DOHH2 (cell line): Measurements from ENCODE around the gene TPX2.

Experiments used
- H3F3A ChIP-seq: fragments of 200-600 bp; sonication (generic), shearing (Covaris generic); 2 replicates; pipeline ENCODE4 v1.6.0; 2016; ENCODE audit warnings: antibody characterized with exemption, mild to moderate bottlenecking; ENCODE audit not compliant: control insufficient read depth, insufficient read depth
- H3K27ac ChIP-seq: fragments of 200-600 bp; sonication (generic); 2 replicates; pipeline ENCODE4 v1.5.1; 2014; ENCODE audit warnings: low read depth, mild to moderate bottlenecking, low read length, moderate library complexity
- H3K27me3 ChIP-seq: fragments of 200-600 bp; sonication (generic); 2 replicates; pipeline ENCODE4 v1.6.1; 2014; ENCODE audit warnings: mild to moderate bottlenecking, low read length, mixed read lengths; ENCODE audit not compliant: control insufficient read depth
- H3K36me3 ChIP-seq: fragments of 200-600 bp; sonication (generic); 2 replicates; pipeline ENCODE4 v1.6.1; 2014; ENCODE audit warnings: mild to moderate bottlenecking, low read length, moderate library complexity, mixed read lengths; ENCODE audit not compliant: control insufficient read depth
- H3K4me1 ChIP-seq: fragments of 200-600 bp; sonication (generic); 2 replicates; pipeline ENCODE4 v1.6.1; 2014; ENCODE audit warnings: mild to moderate bottlenecking, low read length, mixed read lengths; ENCODE audit not compliant: control insufficient read depth
- H3K4me2 ChIP-seq: fragments of 200-600 bp; sonication (generic); 2 replicates; pipeline ENCODE4 v1.6.0; 2014; ENCODE audit warnings: mild to moderate bottlenecking, low read length, moderate library complexity
- H3K4me3 ChIP-seq: fragments of 200-600 bp; sonication (generic); 2 replicates; pipeline ENCODE4 v1.5.1; 2014; ENCODE audit warnings: mild to moderate bottlenecking, low read length, mixed read lengths
- H3K79me2 ChIP-seq: fragments of 200-600 bp; sonication (generic); 2 replicates; pipeline ENCODE4 v1.6.1; 2014; ENCODE audit warnings: mild to moderate bottlenecking, low read length, mixed read lengths; ENCODE audit not compliant: control insufficient read depth
- H3K9me2 ChIP-seq: fragments of 200-600 bp; sonication (generic); replicated peaks from 2 replicates; pipeline ENCODE4 v1.6.1; 2014; ENCODE audit warnings: mild to moderate bottlenecking, low read length, mixed read lengths; ENCODE audit not compliant: control insufficient read depth
- H3K9me3 ChIP-seq: fragments of 200-600 bp; sonication (generic); 2 replicates; pipeline ENCODE4 v1.6.1; 2014; ENCODE audit warnings: antibody characterized with exemption, low read length, mixed read lengths; ENCODE audit not compliant: control insufficient read depth, insufficient read depth
- H4K20me1 ChIP-seq: fragments of 200-600 bp; sonication (generic); 2 replicates; pipeline ENCODE4 v1.6.0; 2014; ENCODE audit warnings: low read depth, mild to moderate bottlenecking, antibody characterized with exemption, low read length, moderate library complexity; ENCODE audit not compliant: control insufficient read depth, insufficient read depth
- EZH2phosphoT487 ChIP-seq: fragments of 200-600 bp; sonication (generic); IDR thresholded peaks from 2 replicates; pipeline ENCODE4 v1.6.1; 2017; ENCODE audit warnings: borderline replicate concordance, mild to moderate bottlenecking, antibody characterized with exemption, low read length, moderate library complexity, mixed read lengths
- TF ChIP-seq, protein P1 (sequence below): fragments of 200-600 bp; sonication (generic); IDR thresholded peaks from one replicate; pipeline ENCODE4 v1.5.1; 2014; ENCODE audit warnings: antibody characterized with exemption, mild to moderate bottlenecking, low read depth, low read length; ENCODE audit not compliant: poor library complexity, severe bottlenecking

The TPX2 gene

GRCh38 chr20:31803552-31804291, 64.6 kb downstream of the TPX2 start:
- Histone ChIP-seq H3K9me2 (no peaks in the 10 kb centered on the region), H3K4me3 (no peak overlapping the region), H3K27ac (no peak overlapping the region), H3K36me3 (peaks cover 61% of the 10 kb centered on the region), H3K79me2 (no peaks in the 10 kb centered on the region), H3K9me3 (no peaks in the 10 kb centered on the region), H3K4me2 (no peak overlapping the region), H4K20me1 (no peaks in the 10 kb centered on the region), H3K4me1 (no peaks in the 10 kb centered on the region), H3K27me3 (no peaks in the 10 kb centered on the region), H3F3A (peaks cover 3% of the 10 kb centered on the region; the same call in 1 of the 2 replicates)
- TF ChIP-seq EZH2phosphoT487 = no peak
- TF ChIP-seq, protein P1, sequence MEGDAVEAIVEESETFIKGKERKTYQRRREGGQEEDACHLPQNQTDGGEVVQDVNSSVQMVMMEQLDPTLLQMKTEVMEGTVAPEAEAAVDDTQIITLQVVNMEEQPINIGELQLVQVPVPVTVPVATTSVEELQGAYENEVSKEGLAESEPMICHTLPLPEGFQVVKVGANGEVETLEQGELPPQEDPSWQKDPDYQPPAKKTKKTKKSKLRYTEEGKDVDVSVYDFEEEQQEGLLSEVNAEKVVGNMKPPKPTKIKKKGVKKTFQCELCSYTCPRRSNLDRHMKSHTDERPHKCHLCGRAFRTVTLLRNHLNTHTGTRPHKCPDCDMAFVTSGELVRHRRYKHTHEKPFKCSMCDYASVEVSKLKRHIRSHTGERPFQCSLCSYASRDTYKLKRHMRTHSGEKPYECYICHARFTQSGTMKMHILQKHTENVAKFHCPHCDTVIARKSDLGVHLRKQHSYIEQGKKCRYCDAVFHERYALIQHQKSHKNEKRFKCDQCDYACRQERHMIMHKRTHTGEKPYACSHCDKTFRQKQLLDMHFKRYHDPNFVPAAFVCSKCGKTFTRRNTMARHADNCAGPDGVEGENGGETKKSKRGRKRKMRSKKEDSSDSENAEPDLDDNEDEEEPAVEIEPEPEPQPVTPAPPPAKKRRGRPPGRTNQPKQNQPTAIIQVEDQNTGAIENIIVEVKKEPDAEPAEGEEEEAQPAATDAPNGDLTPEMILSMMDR = no peak

DNA sequence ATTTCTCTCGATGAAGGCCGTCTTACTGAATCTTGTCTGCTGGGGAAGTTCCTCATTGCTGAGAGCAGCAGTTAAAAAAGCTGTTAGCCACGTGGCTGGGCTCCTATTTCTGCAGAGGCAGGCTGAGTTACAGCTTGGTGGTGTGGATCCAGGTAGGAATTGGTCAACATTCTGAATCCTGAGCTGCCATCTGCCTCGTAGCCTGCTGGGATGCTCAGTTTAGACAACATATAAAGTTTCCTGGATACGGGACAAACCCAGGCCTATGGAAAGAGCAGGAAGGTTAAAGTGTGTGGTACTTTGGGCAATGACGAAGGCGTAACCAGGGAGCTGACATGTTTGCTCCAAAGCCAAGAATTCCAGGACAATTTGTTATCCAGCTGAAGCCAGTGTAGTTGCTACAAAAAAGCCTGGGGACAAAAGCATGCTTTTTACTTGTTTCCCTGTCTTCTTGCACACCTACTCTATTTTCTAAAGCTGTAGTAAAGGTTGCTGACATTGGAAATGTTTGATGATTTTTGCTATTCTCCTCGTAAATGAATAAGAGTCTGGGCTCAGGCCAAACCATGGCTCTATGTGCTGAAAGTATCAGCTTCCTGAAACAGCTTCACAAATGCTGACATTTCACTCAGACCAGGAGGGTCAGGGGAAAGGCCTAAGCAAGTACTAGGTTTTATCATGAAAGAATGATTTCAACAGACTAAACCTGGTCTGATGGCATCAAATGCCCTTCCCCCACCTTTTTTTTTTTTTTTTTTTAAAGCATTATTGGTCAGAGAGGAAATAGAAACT, 67.7 kb downstream of the TPX2 start:
- Histone ChIP-seq H3K79me2 (no peaks in the 10 kb centered on the region), H4K20me1 (no peaks in the 10 kb centered on the region), H3K4me1 (no peaks in the 10 kb centered on the region), H3K36me3 (peaks cover 34% of the 10 kb centered on the region), H3K9me2 (no peaks in the 10 kb centered on the region), H3K9me3 (no peaks in the 10 kb centered on the region), H3K4me2 (no peak overlapping the region), H3K27me3 (no peaks in the 10 kb centered on the region), H3K27ac (no peak overlapping the region), H3F3A (peaks cover 8% of the 10 kb centered on the region; the same call in 1 of the 2 replicates), H3K4me3 (no peak overlapping the region)
- TF ChIP-seq EZH2phosphoT487 = no peak
- TF ChIP-seq, protein P1 = no peak

DNA sequence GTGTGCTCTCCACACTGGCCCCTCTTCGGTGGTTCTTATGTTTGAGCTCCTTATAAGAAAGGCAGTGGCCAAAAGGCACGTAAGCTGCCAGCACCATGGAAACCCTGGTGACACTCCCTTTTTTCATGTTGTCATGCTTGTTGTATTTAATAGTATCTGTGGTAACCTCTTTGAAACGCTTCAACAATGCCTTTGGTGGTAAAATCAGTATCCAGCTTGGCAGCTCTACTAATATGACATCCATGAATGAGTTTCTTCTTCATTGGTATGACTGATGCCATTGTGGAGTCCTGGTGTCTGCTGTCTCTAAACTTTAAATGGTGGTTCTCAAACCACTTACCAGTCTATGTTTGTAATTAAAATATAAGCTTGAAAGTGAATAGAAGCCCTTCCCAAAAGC, 69.4 kb downstream of the TPX2 start:
- Histone ChIP-seq H3K9me3 (no peaks in the 10 kb centered on the region), H3K36me3 (peaks cover 19% of the 10 kb centered on the region), H3K27ac (no peak overlapping the region), H3K27me3 (no peaks in the 10 kb centered on the region), H3K9me2 (no peaks in the 10 kb centered on the region), H3K79me2 (no peaks in the 10 kb centered on the region), H3K4me2 (no peak overlapping the region), H3K4me3 (no peak overlapping the region), H3K4me1 (no peaks in the 10 kb centered on the region), H4K20me1 (no peaks in the 10 kb centered on the region), H3F3A (peaks cover 8% of the 10 kb centered on the region; the same call in 1 of the 2 replicates)
- TF ChIP-seq, protein P1 = no peak
- TF ChIP-seq EZH2phosphoT487 = no peak
